ENCODE results near the gene TRIM13. TPM values are rescaled to one million over a fixed set of nuclear protein-coding genes. Genes with fewer than 3 reads are reported as not detected.
A peak's percentile ranks its signal among the peaks of the same experiment; 100 is the strongest.
"Not testable (repeated sequence)": the region's sequence is repeated elsewhere in the genome, so short reads cannot be mapped to it uniquely, and the experiment has no call there.

Gene TRIM13
- total RNA-seq, 4 donors from 2014 or later = 21.4 to 38.6 (median 34.8) TPM

GRCh38 chr13:49985129-49985528, 11.7 kb upstream of the TRIM13 start:
- WGBS = 52% methylated on average over 2 of the region's 2 CpGs
- DNase-seq (ENCODE audit: extremely low spot score) = no peak
- TF ChIP-seq EP300 (IDR thresholded peaks at IDR 0.05) (no peak), POLR2A (IDR thresholded peaks at IDR 0.05; ENCODE audit: low read depth) (no peak), POLR2AphosphoS5 (IDR thresholded peaks at IDR 0.05) (no peak), CTCF (IDR thresholded peaks at IDR 0.05) (no peak)
- Histone ChIP-seq H3K27me3 (no peaks in the 10 kb centered on the region), H3K27ac (replicated peaks in 1 of 4) (peak overlapping the region in 1 of 4 donors; percentile 48), H3K4me3 (no peak overlapping the region), H3K4me1 (peaks cover 0 to 15% (median 10%) of the 10 kb centered on the region in 4 donors), H3K36me3 (peaks cover 0 to 9% (median 3%) of the 10 kb centered on the region in 4 donors), H3K9me3 (no peaks in the 10 kb centered on the region)
- intact Hi-C loops (cut with DNase I) = no loop called here

GRCh38 chr13:49986471-49986870, 10.4 kb upstream of the TRIM13 start:
- H3K4me1 ChIP-seq = peaks cover 0 to 15% (median 10%) of the 10 kb centered on the region in 4 donors
- no peak overlapping the region for H3K27ac ChIP-seq (replicated peaks in 1 of 4)
- no peak for DNase-seq (ENCODE audit: extremely low spot score)

GRCh38 chr13:49990612-49991011, 6.2 kb upstream of the TRIM13 start:
- H3K36me3 ChIP-seq = peaks cover 0 to 12% (median 3%) of the 10 kb centered on the region in 4 donors
- 89% methylated on average over 6 of the region's 6 CpGs for WGBS
- intact Hi-C loops (cut with DNase I); H3K9me3 ChIP-seq; H3K27ac ChIP-seq (replicated peaks in 1 of 4); H3K27me3 ChIP-seq; H3K4me3 ChIP-seq; DNase-seq (ENCODE audit: extremely low spot score); H3K4me1 ChIP-seq: not testable (repeated sequence)

More at GRCh38 chr13:49986471-49986870, 10.4 kb upstream of the TRIM13 start:
- Histone ChIP-seq H3K27me3 (no peaks in the 10 kb centered on the region), H3K36me3 (peaks cover 0 to 12% (median 3%) of the 10 kb centered on the region in 4 donors), H3K9me3 (no peaks in the 10 kb centered on the region), H3K4me3 (no peak overlapping the region)
- TF ChIP-seq EP300 (IDR thresholded peaks at IDR 0.05) (no peak), POLR2AphosphoS5 (IDR thresholded peaks at IDR 0.05) (no peak), CTCF (IDR thresholded peaks at IDR 0.05) (no peak)
- intact Hi-C loops (cut with DNase I) = no loop called here
- WGBS = 88% methylated on average over 7 of the region's 7 CpGs

DNA sequence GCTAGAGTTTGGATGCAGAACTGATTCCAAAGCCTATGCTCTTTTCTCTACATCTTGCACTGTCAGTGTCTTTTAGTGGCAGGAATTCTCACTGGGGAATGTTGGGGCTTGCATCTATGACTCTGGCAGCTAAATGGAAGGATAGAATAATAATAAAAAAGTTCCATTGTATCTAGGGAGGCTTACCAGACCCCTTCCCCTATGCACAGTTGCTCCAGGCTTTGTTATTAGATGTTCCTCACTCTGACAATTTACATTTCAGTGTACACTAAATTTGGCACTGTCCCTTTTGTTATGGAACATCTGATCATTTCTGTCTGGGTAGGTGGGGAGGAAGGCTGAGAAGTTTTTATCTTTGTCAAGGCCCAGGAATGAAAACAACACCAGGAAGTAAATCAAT, 3.7 kb upstream of the TRIM13 start:
- H3K36me3 ChIP-seq = peaks cover 0 to 10% (median 2%) of the 10 kb centered on the region in 4 donors
- H3K4me1 ChIP-seq = peaks cover 9 to 13% (median 11%) of the 10 kb centered on the region in 4 donors
- no peaks in the 10 kb centered on the region for H3K9me3 ChIP-seq
- H3K27ac ChIP-seq (replicated peaks in 1 of 4) = no peak overlapping the region
- DNase-seq (ENCODE audit: extremely low spot score) = no peak
- H3K4me3 ChIP-seq = no peak overlapping the region
- intact Hi-C loops (cut with DNase I) = no loop called here
- no peak for TF ChIP-seq POLR2A (IDR thresholded peaks at IDR 0.05; ENCODE audit: low read depth)
- TF ChIP-seq CTCF (IDR thresholded peaks at IDR 0.05) = no peak
- no peak for TF ChIP-seq POLR2AphosphoS5 (IDR thresholded peaks at IDR 0.05)
- no peak for TF ChIP-seq EP300 (IDR thresholded peaks at IDR 0.05)
- H3K27me3 ChIP-seq = no peaks in the 10 kb centered on the region

GRCh38 chr13:49993666-49994065, 3.2 kb upstream of the TRIM13 start:
- Histone ChIP-seq H3K4me1 (peaks cover 15 to 18% (median 16%) of the 10 kb centered on the region in 4 donors), H3K9me3 (no peaks in the 10 kb centered on the region), H3K27ac (replicated peaks in 1 of 4) (no peak overlapping the region), H3K27me3 (no peaks in the 10 kb centered on the region), H3K4me3 (no peak overlapping the region), H3K36me3 (peaks cover 0 to 9% (median 3%) of the 10 kb centered on the region in 4 donors)
- 86% methylated on average over 5 of the region's 5 CpGs for WGBS
- TF ChIP-seq EP300 (IDR thresholded peaks at IDR 0.05) = no peak
- TF ChIP-seq POLR2AphosphoS5 (IDR thresholded peaks at IDR 0.05) = no peak
- TF ChIP-seq CTCF (IDR thresholded peaks at IDR 0.05) = no peak
- no peak for TF ChIP-seq POLR2A (IDR thresholded peaks at IDR 0.05; ENCODE audit: low read depth)
- DNase-seq (ENCODE audit: extremely low spot score) = no peak
- intact Hi-C loops (cut with DNase I) = no loop called here
